ENCODE results near the gene TENM4.

TENM4 gene

DNA sequence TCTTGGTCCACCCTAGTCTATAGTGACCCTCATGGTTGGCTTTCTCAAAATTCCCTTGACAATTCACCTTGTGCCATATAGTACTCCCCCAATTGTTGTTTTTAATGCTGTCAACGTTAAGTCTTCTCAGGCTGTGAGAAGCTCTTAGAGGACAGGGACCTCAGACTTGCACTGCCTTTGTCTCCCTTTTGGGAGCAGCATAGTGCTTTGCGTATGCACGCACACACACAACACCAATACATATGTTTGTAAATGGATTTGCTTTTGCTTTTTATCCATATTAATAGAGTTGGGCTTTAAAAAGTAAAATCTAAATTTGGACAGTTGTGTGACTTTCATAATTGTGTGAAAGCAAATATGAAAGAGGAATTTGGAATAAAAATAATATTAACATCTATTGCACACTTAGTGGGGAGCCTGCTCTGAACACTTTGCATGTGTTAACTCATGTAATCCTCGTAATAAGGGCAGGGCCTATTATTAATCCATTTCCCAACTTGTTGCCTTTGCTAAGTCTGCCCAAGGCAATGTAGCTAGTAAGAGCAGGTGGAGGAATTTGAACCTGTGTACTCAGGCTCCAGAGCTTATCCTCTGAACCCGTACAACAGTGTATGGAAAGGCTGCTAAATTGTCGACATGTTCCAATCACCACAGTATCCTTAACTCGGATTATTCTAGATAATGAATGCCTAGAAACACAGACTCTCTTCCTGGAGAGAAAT is 608.4 kb downstream of the TENM4 start:
- ChIA-PET POLR2A (no interaction called here), CTCF (interaction anchor here (2.2 kb wide), 1 partner anchor 116 kb away, joined by 5 read pairs; no protein-coding TSS in a partner anchor)
- no peak overlapping the region for H3K27ac ChIP-seq (ENCODE audit: extremely low read depth, low read depth, low read length)
- TF ChIP-seq ZNF548 (tag by site-specific recombination; IDR thresholded peaks at IDR 0.05) (no peak), SCRT1 (tag by site-specific recombination; IDR thresholded peaks at IDR 0.05; ENCODE audit: borderline replicate concordance) (no peak)
- H3K36me3 ChIP-seq (ENCODE audit: control insufficient read depth in 2 of 2, insufficient read depth in 1 of 2, low read length in 2 of 2): no peaks in the 10 kb centered on the region
- no peaks in the 10 kb centered on the region for H3K9me3 ChIP-seq (ENCODE audit: control insufficient read depth, insufficient read depth, low read depth, low read length)
- H3K4me3 ChIP-seq (ENCODE audit: low read depth, low read length): no peak overlapping the region
- no peaks in the 10 kb centered on the region for H3K4me1 ChIP-seq (ENCODE audit: control insufficient read depth, insufficient read depth, low read length)

GRCh38 chr11:78831571-78831970 is 609.3 kb downstream of the TENM4 start:
- ChIA-PET CTCF (interaction anchor here (2.2 kb wide), 1 partner anchor 115 kb away, joined by 5 read pairs; no protein-coding TSS in a partner anchor), POLR2A (no interaction called here)
- no peaks in the 10 kb centered on the region for H3K9me3 ChIP-seq (ENCODE audit: control insufficient read depth, insufficient read depth, low read depth, low read length)
- H3K36me3 ChIP-seq (ENCODE audit: control insufficient read depth in 2 of 2, insufficient read depth in 1 of 2, low read length in 2 of 2): no peaks in the 10 kb centered on the region
- H3K4me1 ChIP-seq (ENCODE audit: control insufficient read depth, insufficient read depth, low read length): no peaks in the 10 kb centered on the region
- no peak overlapping the region for H3K27ac ChIP-seq (ENCODE audit: extremely low read depth, low read depth, low read length)
- TF ChIP-seq ZNF138 (tag by site-specific recombination; IDR thresholded peaks at IDR 0.05; ENCODE audit: borderline replicate concordance) (no peak), ZNF596 (tag by site-specific recombination; IDR thresholded peaks at IDR 0.05) (no peak), ZNF112 (tag by site-specific recombination; IDR thresholded peaks at IDR 0.05) (no peak), MZF1 (tag by site-specific recombination; IDR thresholded peaks at IDR 0.05; ENCODE audit: borderline replicate concordance) (no peak), ZNF48 (tag by site-specific recombination; IDR thresholded peaks at IDR 0.05) (no peak), ZNF239 (tag by site-specific recombination; IDR thresholded peaks at IDR 0.05) (no peak), ZBTB44 (tag by site-specific recombination; IDR thresholded peaks at IDR 0.05) (no peak), EGR2 (tag by site-specific recombination; IDR thresholded peaks at IDR 0.05; ENCODE audit: low read depth) (no peak), ZNF488 (tag by site-specific recombination; IDR thresholded peaks at IDR 0.05) (no peak), GLI4 (tag by site-specific recombination; IDR thresholded peaks at IDR 0.05) (no peak), ZBTB17 (tag by site-specific recombination; IDR thresholded peaks at IDR 0.05) (no peak)
- TF ChIP-seq, protein P1, sequence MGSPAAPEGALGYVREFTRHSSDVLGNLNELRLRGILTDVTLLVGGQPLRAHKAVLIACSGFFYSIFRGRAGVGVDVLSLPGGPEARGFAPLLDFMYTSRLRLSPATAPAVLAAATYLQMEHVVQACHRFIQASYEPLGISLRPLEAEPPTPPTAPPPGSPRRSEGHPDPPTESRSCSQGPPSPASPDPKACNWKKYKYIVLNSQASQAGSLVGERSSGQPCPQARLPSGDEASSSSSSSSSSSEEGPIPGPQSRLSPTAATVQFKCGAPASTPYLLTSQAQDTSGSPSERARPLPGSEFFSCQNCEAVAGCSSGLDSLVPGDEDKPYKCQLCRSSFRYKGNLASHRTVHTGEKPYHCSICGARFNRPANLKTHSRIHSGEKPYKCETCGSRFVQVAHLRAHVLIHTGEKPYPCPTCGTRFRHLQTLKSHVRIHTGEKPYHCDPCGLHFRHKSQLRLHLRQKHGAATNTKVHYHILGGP (tag by site-specific recombination; IDR thresholded peaks at IDR 0.05): no peak
- H3K4me3 ChIP-seq (ENCODE audit: low read depth, low read length): no peak overlapping the region

DNA sequence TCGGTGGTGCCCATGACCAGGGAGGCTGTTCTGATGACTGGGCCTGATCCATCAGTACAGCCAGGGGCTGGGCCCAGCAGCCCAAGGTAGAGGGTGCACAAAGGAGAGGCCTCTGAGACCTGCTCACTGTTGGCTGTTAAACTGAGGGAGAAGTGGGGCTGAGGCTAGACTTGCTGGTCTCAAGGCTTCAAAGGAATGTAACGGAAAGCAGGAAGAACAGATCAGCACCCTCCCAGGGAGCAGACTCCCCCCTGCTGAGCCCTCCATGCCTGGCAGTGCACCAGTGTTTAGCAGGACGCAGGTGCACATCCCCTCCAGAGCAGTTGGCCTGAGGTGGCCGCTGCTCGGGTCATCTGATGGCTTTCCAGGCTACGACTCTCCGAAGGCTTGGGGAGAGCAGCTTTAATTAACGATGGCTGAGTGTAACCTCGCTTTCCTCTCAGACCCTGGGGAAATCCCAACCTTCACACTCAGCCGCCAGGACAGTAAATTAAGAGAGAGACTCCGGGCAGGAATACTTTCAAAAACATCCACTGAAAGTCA is 610.5 kb downstream of the TENM4 start:
- H3K4me1 ChIP-seq (ENCODE audit: control insufficient read depth, insufficient read depth, low read length): no peaks in the 10 kb centered on the region
- no peak overlapping the region for H3K27ac ChIP-seq (ENCODE audit: extremely low read depth, low read depth, low read length)
- H3K9me3 ChIP-seq (ENCODE audit: control insufficient read depth, insufficient read depth, low read depth, low read length): no peaks in the 10 kb centered on the region
- POLR2A ChIA-PET: no interaction called here
- no peaks in the 10 kb centered on the region for H3K36me3 ChIP-seq (ENCODE audit: control insufficient read depth in 2 of 2, insufficient read depth in 1 of 2, low read length in 2 of 2)
- H3K4me3 ChIP-seq (ENCODE audit: low read depth, low read length): no peak overlapping the region
- CTCF ChIA-PET: interaction anchor here (2.2 kb wide), 1 partner anchor 114 kb away, joined by 5 read pairs; no protein-coding TSS in a partner anchor
- TF ChIP-seq ZNF670 (tag by site-specific recombination; IDR thresholded peaks at IDR 0.05; ENCODE audit: low read depth) (no peak), ATF2 (tag by site-specific recombination; IDR thresholded peaks at IDR 0.05; ENCODE audit: low read depth) (no peak), ZNF10 (tag by site-specific recombination; IDR thresholded peaks at IDR 0.05) (no peak), REPIN1 (tag by site-specific recombination; IDR thresholded peaks at IDR 0.05; ENCODE audit: low read depth) (no peak), GLIS1 (tag by site-specific recombination; IDR thresholded peaks at IDR 0.05) (peak; percentile 56; the same call in 1 of the 2 replicates), ZNF449 (tag by site-specific recombination; IDR thresholded peaks at IDR 0.05) (no peak), ZNF558 (tag by site-specific recombination; IDR thresholded peaks at IDR 0.05) (no peak)
- TF ChIP-seq, protein P2, sequence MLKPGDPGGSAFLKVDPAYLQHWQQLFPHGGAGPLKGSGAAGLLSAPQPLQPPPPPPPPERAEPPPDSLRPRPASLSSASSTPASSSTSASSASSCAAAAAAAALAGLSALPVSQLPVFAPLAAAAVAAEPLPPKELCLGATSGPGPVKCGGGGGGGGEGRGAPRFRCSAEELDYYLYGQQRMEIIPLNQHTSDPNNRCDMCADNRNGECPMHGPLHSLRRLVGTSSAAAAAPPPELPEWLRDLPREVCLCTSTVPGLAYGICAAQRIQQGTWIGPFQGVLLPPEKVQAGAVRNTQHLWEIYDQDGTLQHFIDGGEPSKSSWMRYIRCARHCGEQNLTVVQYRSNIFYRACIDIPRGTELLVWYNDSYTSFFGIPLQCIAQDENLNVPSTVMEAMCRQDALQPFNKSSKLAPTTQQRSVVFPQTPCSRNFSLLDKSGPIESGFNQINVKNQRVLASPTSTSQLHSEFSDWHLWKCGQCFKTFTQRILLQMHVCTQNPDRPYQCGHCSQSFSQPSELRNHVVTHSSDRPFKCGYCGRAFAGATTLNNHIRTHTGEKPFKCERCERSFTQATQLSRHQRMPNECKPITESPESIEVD (tag by site-specific recombination; IDR thresholded peaks at IDR 0.05): no peak
